SK-N-MC (cell line): ENCODE measurements around the gene BTG3.

Experiments used
- DNase-seq: peaks from one replicate; pipeline ENCODE4 v3.0.0-alpha.2; 2011; ENCODE audit warnings: low read depth, low spot score
- H3K27ac ChIP-seq: fragments of 200-600 bp; sonication (generic); 2 replicates; pipeline ENCODE4 v1.5.1; 2016; ENCODE audit warnings: mixed run types
- H3K36me3 ChIP-seq: fragments of 200-600 bp; sonication (generic); 2 replicates; pipeline ENCODE4 v1.6.1; 2017; ENCODE audit warnings: antibody characterized with exemption, low read length, mixed read lengths; ENCODE audit not compliant: insufficient read depth
- H3K4me3 ChIP-seq: fragments of 200-600 bp; sonication (generic); 2 replicates; pipeline ENCODE4 v1.5.1; 2016
- H3K9ac ChIP-seq: fragments of 200-600 bp; sonication (generic); 2 replicates; pipeline ENCODE4 v1.8.0; 2017; ENCODE audit warnings: mixed run types, mixed read lengths; ENCODE audit not compliant: insufficient read length
- H3K9me3 ChIP-seq: fragments of 200-600 bp; sonication (generic); 2 replicates; pipeline ENCODE4 v1.6.1; 2017; ENCODE audit warnings: low read depth, mild to moderate bottlenecking, antibody characterized with exemption, low read length, moderate library complexity, mixed read lengths
- EZH2 ChIP-seq: fragments of 200-600 bp; sonication (generic); IDR thresholded peaks from one replicate; pipeline ENCODE4 v1.6.1; 2017; ENCODE audit warnings: antibody characterized with exemption
- FOXP2 ChIP-seq: optimal IDR thresholded peaks from 2 replicates; pipeline ENCODE3; 2011; ENCODE audit warnings: mild to moderate bottlenecking, moderate library complexity; ENCODE audit not compliant: insufficient read depth; ENCODE audit errors: extremely low read length, control extremely low read depth
- POLR2AphosphoS5 ChIP-seq: IDR thresholded peaks from 2 replicates; pipeline ENCODE4 v1.6.1; 2012; ENCODE audit warnings: mild to moderate bottlenecking, low read depth, low read length, borderline replicate concordance

BTG3 gene

GRCh38 chr21:17636711-17637110 lies 24.0 kb upstream of the BTG3 start:
- TF ChIP-seq FOXP2 (no peak), EZH2 (no peak), POLR2AphosphoS5 (no peak)
- H3K27ac ChIP-seq = no peak overlapping the region
- DNase-seq = no peak

GRCh38 chr21:17631195-17631594 lies 18.5 kb upstream of the BTG3 start:
- Histone ChIP-seq H3K9ac (no peak overlapping the region), H3K9me3 (no peaks in the 10 kb centered on the region)
- TF ChIP-seq EZH2 = no peak
- no peak for TF ChIP-seq POLR2AphosphoS5
- TF ChIP-seq FOXP2 = no peak

More at GRCh38 chr21:17636711-17637110, 24.0 kb upstream of the BTG3 start:
- Histone ChIP-seq H3K36me3 (no peaks in the 10 kb centered on the region), H3K4me3 (no peak overlapping the region), H3K9ac (no peak overlapping the region), H3K9me3 (no peaks in the 10 kb centered on the region)

GRCh38 chr21:17622018-17622417 lies 9.3 kb upstream of the BTG3 start:
- Histone ChIP-seq H3K4me3 (no peak overlapping the region), H3K36me3 (no peaks in the 10 kb centered on the region), H3K27ac (no peak overlapping the region), H3K9ac (no peak overlapping the region), H3K9me3 (no peaks in the 10 kb centered on the region)
- TF ChIP-seq EZH2 (no peak), POLR2AphosphoS5 (no peak), FOXP2 (no peak)
- no peak for DNase-seq

More at GRCh38 chr21:17631195-17631594, 18.5 kb upstream of the BTG3 start:
- Histone ChIP-seq H3K27ac (no peak overlapping the region), H3K4me3 (no peak overlapping the region), H3K36me3 (no peaks in the 10 kb centered on the region)
- no peak for DNase-seq

- no peak for TF ChIP-seq EZH2
- TF ChIP-seq POLR2AphosphoS5 = no peak
- TF ChIP-seq FOXP2 = no peak
- Histone ChIP-seq H3K9ac (no peak overlapping the region), H3K4me3 (no peak overlapping the region), H3K9me3 (no peaks in the 10 kb centered on the region), H3K36me3 (no peaks in the 10 kb centered on the region), H3K27ac (no peak overlapping the region)
- DNase-seq = no peak
Observed at GRCh38 chr21:17616831-17617230, 4.1 kb upstream of the BTG3 start.

- H3K36me3 ChIP-seq = peaks cover 28% of the 10 kb centered on the region
- no peak for TF ChIP-seq POLR2AphosphoS5
- TF ChIP-seq EZH2 = no peak
- TF ChIP-seq FOXP2 = no peak
- no peak overlapping the region for H3K9ac ChIP-seq
- H3K4me3 ChIP-seq = peak overlapping the region; percentile 100
- DNase-seq = no peak
- no peaks in the 10 kb centered on the region for H3K9me3 ChIP-seq
- no peak overlapping the region for H3K27ac ChIP-seq
Observed at GRCh38 chr21:17613242-17613676, 558 bp upstream of the BTG3 start.

- Histone ChIP-seq H3K9ac (peak overlapping the region; percentile 97), H3K4me3 (peak overlapping the region; percentile 100), H3K36me3 (peaks cover 39% of the 10 kb centered on the region), H3K9me3 (no peaks in the 10 kb centered on the region), H3K27ac (peak overlapping the region; percentile 92)
- no peak for DNase-seq
- no peak for TF ChIP-seq EZH2
- no peak for TF ChIP-seq FOXP2
- TF ChIP-seq POLR2AphosphoS5 = no peak
Observed at GRCh38 chr21:17612023-17612564, 607 bp downstream of the BTG3 start.

GRCh38 chr21:17611414-17612022 lies 1.2 kb downstream of the BTG3 start:
- Histone ChIP-seq H3K36me3 (peaks cover 45% of the 10 kb centered on the region), H3K9me3 (no peaks in the 10 kb centered on the region), H3K9ac (peak overlapping the region; percentile 97), H3K27ac (peak overlapping the region; percentile 92), H3K4me3 (peak overlapping the region; percentile 100)
- peak; percentile 68 for DNase-seq
- TF ChIP-seq EZH2 (no peak), FOXP2 (no peak), POLR2AphosphoS5 (peak; percentile 58)

GRCh38 chr21:17610911-17611310 lies 1.8 kb downstream of the BTG3 start:
- no peak for TF ChIP-seq EZH2
- TF ChIP-seq POLR2AphosphoS5 = no peak
- TF ChIP-seq FOXP2 = no peak
- Histone ChIP-seq H3K9me3 (no peaks in the 10 kb centered on the region), H3K27ac (peak overlapping the region; percentile 92), H3K4me3 (peak overlapping the region; percentile 100), H3K36me3 (peaks cover 50% of the 10 kb centered on the region), H3K9ac (peak overlapping the region; percentile 97)
- no peak for DNase-seq
